Measurements from ENCODE around the gene IL18BP. TPM values are rescaled to one million over a fixed set of nuclear protein-coding genes. Genes with fewer than 3 reads are reported as not detected.
A peak's percentile ranks its signal among the peaks of the same experiment; 100 is the strongest.

IL18BP gene
- total RNA-seq, 1 experiment from 2014 or later: 12.4 TPM

DNA sequence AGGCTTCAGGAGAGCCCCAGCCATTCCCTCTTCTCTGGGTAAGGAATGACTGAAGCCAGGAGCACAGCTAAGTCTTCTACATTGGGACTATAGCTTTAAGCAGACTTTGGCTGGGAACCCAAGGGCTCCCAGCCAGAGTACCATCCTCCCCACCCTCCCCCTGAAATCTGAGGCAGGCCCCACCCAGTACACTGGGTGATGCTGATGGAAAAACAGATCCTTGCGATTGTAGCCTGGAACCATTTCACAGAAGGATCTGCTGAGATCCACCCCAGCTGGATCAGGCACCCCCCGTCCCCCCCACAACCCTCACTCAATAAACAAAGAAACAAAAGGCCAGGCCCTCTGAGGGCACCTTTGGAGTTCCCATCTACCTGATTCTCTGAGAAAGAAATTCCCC is 39.8 kb downstream of the IL18BP start:
- H3K36me3 Mint-ChIP-seq (ENCODE audit: insufficient read depth, unreplicated experiment): peaks cover 14% of the 10 kb centered on the region
- no peaks in the 10 kb centered on the region for H3K27me3 Mint-ChIP-seq (ENCODE audit: unreplicated experiment)
- no peaks in the 10 kb centered on the region for H3K9me3 Mint-ChIP-seq (ENCODE audit: low read depth, unreplicated experiment)
- no TSS peak for BruUV-seq (replicated peaks)
- TF ChIP-seq, protein P1, sequence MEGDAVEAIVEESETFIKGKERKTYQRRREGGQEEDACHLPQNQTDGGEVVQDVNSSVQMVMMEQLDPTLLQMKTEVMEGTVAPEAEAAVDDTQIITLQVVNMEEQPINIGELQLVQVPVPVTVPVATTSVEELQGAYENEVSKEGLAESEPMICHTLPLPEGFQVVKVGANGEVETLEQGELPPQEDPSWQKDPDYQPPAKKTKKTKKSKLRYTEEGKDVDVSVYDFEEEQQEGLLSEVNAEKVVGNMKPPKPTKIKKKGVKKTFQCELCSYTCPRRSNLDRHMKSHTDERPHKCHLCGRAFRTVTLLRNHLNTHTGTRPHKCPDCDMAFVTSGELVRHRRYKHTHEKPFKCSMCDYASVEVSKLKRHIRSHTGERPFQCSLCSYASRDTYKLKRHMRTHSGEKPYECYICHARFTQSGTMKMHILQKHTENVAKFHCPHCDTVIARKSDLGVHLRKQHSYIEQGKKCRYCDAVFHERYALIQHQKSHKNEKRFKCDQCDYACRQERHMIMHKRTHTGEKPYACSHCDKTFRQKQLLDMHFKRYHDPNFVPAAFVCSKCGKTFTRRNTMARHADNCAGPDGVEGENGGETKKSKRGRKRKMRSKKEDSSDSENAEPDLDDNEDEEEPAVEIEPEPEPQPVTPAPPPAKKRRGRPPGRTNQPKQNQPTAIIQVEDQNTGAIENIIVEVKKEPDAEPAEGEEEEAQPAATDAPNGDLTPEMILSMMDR (IDR thresholded peaks at IDR 0.05; ENCODE audit: unreplicated experiment): no peak
- H3K27ac Mint-ChIP-seq (ENCODE audit: unreplicated experiment): no peak overlapping the region
- H3K4me3 Mint-ChIP-seq (ENCODE audit: low read depth, unreplicated experiment): no peak overlapping the region
- H3K4me1 Mint-ChIP-seq (ENCODE audit: low read depth, unreplicated experiment): peaks cover 27% of the 10 kb centered on the region
- intact Hi-C loops (cut with micrococcal nuclease; ENCODE audit: unreplicated experiment): no loop called here
- no peak for DNase-seq
- CTCF ChIA-PET: interaction anchor here (0.7 to 1.3 kb wide), 2 partner anchors 9 to 393 kb away, joined by 3 to 4 read pairs; no protein-coding TSS in a partner anchor

DNA sequence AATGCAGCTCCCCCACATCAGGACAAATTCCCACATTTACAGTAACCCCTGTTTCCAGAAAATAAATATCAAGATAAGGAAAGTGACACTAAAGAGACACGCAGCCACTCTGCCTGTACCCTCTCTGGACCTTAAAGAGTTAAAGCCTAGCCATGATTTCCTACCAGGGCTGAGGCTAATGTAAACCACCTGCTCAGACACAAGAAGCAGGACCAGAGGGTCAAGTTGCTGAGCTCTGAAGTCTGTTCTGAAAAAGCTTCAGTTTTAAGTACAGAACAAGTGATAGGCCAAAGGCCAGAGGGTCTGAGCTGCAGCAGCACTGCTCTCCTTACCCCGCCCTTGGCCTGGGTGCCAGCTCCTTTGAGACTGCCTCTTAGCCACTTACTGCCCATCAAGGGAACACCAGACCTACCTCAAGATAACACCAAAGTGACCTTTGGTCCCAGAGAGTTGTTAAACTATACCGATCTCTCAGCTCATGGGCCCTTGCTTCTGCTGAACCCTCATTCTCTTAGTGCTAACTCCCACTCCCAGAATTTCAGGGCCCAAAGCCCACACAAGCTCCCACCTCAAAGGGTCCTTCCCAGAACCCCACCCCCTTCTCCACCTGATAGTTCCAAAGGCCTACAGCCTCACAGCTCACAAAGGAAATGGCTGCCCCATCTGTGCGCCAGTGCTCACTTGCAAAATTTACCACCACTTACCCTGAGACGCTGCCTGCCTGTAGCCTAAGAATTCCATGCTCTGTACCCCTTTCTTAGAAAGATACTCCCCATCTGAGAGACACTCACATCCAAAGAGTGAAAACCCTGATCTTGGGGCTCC is 40.5 kb downstream of the IL18BP start:
- H3K36me3 Mint-ChIP-seq (ENCODE audit: insufficient read depth, unreplicated experiment): peaks cover 14% of the 10 kb centered on the region
- H3K4me3 Mint-ChIP-seq (ENCODE audit: low read depth, unreplicated experiment): no peak overlapping the region
- no peaks in the 10 kb centered on the region for H3K9me3 Mint-ChIP-seq (ENCODE audit: low read depth, unreplicated experiment)
- CTCF ChIA-PET: interaction anchor here (0.7 to 1.6 kb wide), 7 partner anchors 8 to 392 kb away, joined by 3 to 4 read pairs (median 3); no protein-coding TSS in a partner anchor
- intact Hi-C loops (cut with micrococcal nuclease; ENCODE audit: unreplicated experiment): no loop called here
- no peak for DNase-seq
- H3K27ac Mint-ChIP-seq (ENCODE audit: unreplicated experiment): no peak overlapping the region
- H3K27me3 Mint-ChIP-seq (ENCODE audit: unreplicated experiment): no peaks in the 10 kb centered on the region
- H3K4me1 Mint-ChIP-seq (ENCODE audit: low read depth, unreplicated experiment): peaks cover 27% of the 10 kb centered on the region
- TF ChIP-seq, protein P1 (IDR thresholded peaks at IDR 0.05; ENCODE audit: unreplicated experiment): no peak
- no TSS peak for BruUV-seq (replicated peaks)

DNA sequence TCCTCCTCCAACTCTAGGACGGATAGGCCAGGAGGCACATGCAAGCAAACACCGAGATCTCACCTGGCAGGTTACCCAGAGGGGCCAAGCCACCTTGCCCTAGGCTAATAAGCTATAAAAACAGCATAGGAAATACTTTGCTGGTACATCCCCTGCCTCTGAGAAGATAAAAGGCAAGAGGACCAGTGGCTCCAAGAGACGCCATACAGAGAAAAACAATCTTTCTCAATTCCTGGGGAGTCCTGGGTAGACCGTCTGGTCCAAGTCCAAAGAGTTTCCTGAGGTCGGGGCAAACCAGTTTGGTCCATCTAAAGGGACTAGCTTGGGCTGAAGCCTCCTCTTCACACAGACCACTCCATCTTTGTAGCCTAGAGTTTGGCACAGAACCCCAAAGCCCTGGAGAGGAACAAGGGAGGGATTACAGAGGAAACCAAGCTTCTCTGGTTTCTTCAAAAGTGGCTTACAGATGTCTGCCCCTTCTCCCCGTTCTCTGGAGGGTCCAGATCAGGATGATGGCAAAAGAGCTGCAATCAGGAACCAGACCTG is 41.2 kb downstream of the IL18BP start:
- Mint-ChIP-seq H3K9me3 (ENCODE audit: low read depth, unreplicated experiment) (no peaks in the 10 kb centered on the region), H3K36me3 (ENCODE audit: insufficient read depth, unreplicated experiment) (peaks cover 14% of the 10 kb centered on the region), H3K27me3 (ENCODE audit: unreplicated experiment) (no peaks in the 10 kb centered on the region), H3K4me3 (ENCODE audit: low read depth, unreplicated experiment) (no peak overlapping the region), H3K27ac (ENCODE audit: unreplicated experiment) (no peak overlapping the region), H3K4me1 (ENCODE audit: low read depth, unreplicated experiment) (peaks cover 27% of the 10 kb centered on the region)
- TF ChIP-seq, protein P1 (IDR thresholded peaks at IDR 0.05; ENCODE audit: unreplicated experiment): no peak
- CTCF ChIA-PET: interaction anchor here (0.7 to 1.8 kb wide), 9 partner anchors 14 to 144 kb away, joined by 3 to 14 read pairs (median 3); no protein-coding TSS in a partner anchor
- no peak for DNase-seq
- intact Hi-C loops (cut with micrococcal nuclease; ENCODE audit: unreplicated experiment): loop anchor here (5.0 kb wide), 1 partner anchor 37 kb away; no protein-coding TSS in a partner anchor
- no TSS peak for BruUV-seq (replicated peaks)

DNA sequence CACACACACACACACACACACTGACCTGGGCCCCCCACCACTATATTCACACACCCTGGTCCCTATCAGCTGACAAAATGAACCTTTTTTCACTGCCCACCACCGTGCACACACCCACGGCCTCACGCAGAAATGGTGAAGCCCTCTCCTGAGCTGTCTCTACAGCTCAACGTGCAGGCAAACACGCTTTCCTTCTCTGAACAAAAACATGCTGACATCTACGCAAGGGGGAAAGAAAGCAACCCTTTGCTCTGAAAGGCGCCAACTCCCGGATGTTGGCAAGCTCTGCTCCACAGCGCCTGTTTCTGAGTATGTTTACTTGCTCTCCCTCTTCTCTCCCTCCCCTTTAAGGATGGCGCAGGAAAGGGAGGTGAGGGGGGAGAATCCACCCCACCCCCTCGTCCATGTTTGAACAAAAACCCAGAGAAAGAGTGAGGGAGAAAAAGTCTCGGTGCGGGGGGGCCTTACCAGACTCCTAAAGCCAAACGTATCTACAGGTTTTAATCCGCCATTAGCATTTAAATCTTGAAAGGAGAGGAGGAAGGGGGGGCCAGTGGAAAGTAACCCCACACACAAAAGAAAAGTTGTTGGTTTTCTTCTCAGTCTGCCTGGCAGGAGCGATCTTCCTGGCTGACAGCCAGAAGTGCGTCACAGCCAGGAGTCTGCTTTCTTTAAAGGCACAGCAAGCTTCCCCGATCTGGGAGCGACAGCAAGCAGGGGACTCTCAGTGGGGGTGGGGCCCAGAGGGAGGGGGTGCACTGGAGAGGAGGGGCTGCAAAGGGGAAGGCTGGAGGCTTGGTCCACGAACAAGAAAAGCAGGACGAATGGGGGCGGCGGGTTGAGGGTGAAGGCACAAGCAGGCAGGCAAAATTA is 42.0 kb downstream of the IL18BP start:
- DNase-seq: peak; percentile 86
- peaks cover 27% of the 10 kb centered on the region for H3K4me1 Mint-ChIP-seq (ENCODE audit: low read depth, unreplicated experiment)
- intact Hi-C loops (cut with micrococcal nuclease; ENCODE audit: unreplicated experiment): loop anchor here (5.0 kb wide), 1 partner anchor 37 kb away; no protein-coding TSS in a partner anchor
- TF ChIP-seq, protein P1 (IDR thresholded peaks at IDR 0.05; ENCODE audit: unreplicated experiment): no peak
- H3K36me3 Mint-ChIP-seq (ENCODE audit: insufficient read depth, unreplicated experiment): peaks cover 8% of the 10 kb centered on the region
- no peak overlapping the region for H3K4me3 Mint-ChIP-seq (ENCODE audit: low read depth, unreplicated experiment)
- CTCF ChIA-PET: interaction anchor here (0.6 to 1.8 kb wide), 7 partner anchors 16 to 143 kb away, joined by 3 to 14 read pairs (median 4); no protein-coding TSS in a partner anchor
- no peaks in the 10 kb centered on the region for H3K9me3 Mint-ChIP-seq (ENCODE audit: low read depth, unreplicated experiment)
- no peak overlapping the region for H3K27ac Mint-ChIP-seq (ENCODE audit: unreplicated experiment)
- BruUV-seq (replicated peaks): TSS peak; percentile 82
- no peaks in the 10 kb centered on the region for H3K27me3 Mint-ChIP-seq (ENCODE audit: unreplicated experiment)

All from Calu3 (cell line).